WTC11 (cell line): Measurements from ENCODE around the gene IL7R. TPM values are rescaled to one million over a fixed set of nuclear protein-coding genes. Genes with fewer than 3 reads are reported as not detected.

ENCODE experiments used
- ATAC-seq: fragments of 200-7000 bp; cut with Tn5 transposase; 2 replicates; pipeline ENCODE4 v1.10.0; 2021; ENCODE audit warnings: mild to moderate bottlenecking, moderate library complexity
- CTCF ChIA-PET: fragments of 300-600 bp; sonication (Branson Sonifier 250); formaldehyde crosslinking; loops from one replicate; lab custom pipeline; 2021; ENCODE audit warnings: antibody characterized with exemption; lab: Charles Lee
- POLR2A ChIA-PET: fragments of 350-600 bp; sonication (Branson Sonifier 250); formaldehyde crosslinking; loops from one replicate; lab custom pipeline; 2021; ENCODE audit warnings: antibody characterized with exemption; lab: Charles Lee
- DNase-seq: peaks from one replicate; pipeline ENCODE4 v3.0.0; 2021; ENCODE audit warnings: low spot score
- H3K27ac Mint-ChIP-seq: 2 replicates; pipeline ENCODE4 v1.8.0; 2021; ENCODE audit warnings: mixed read lengths
- H3K27me3 Mint-ChIP-seq: 2 replicates; pipeline ENCODE4 v1.8.0; 2021; ENCODE audit warnings: low read depth, mild to moderate bottlenecking, moderate library complexity, mixed read lengths
- H3K36me3 Mint-ChIP-seq: 2 replicates; pipeline ENCODE4 v1.8.0; 2021; ENCODE audit warnings: mixed read lengths
- H3K4me1 Mint-ChIP-seq: 2 replicates; pipeline ENCODE4 v1.8.0; 2022; ENCODE audit warnings: mixed read lengths
- H3K4me3 Mint-ChIP-seq: 2 replicates; pipeline ENCODE4 v1.8.0; 2021; ENCODE audit warnings: mild to moderate bottlenecking, moderate library complexity, mixed read lengths
- H3K9me3 Mint-ChIP-seq: 2 replicates; pipeline ENCODE4 v1.8.0; 2021; ENCODE audit warnings: mixed read lengths
- ATF1 ChIP-seq: sonication (generic); formaldehyde crosslinking; IDR thresholded peaks from 2 replicates; pipeline ENCODE4 v1.8.1; 2023; ENCODE audit warnings: mild to moderate bottlenecking, moderate library complexity, missing genetic modification reagents
- CREB1 ChIP-seq: sonication (generic); formaldehyde crosslinking; IDR thresholded peaks from 2 replicates; pipeline ENCODE4 v1.8.0; 2023; ENCODE audit warnings: mild to moderate bottlenecking, missing genetic modification reagents
- CREM ChIP-seq: sonication (generic); formaldehyde crosslinking; IDR thresholded peaks from 2 replicates; pipeline ENCODE4 v1.8.1; 2022; ENCODE audit warnings: mild to moderate bottlenecking, missing genetic modification reagents, moderate library complexity
- CTCF ChIP-seq: fragments of 200-600 bp; IDR thresholded peaks from 2 replicates; pipeline ENCODE4 v1.8.0; 2022; ENCODE audit warnings: antibody characterized with exemption
- E2F1 ChIP-seq: sonication (generic); formaldehyde crosslinking; IDR thresholded peaks from 2 replicates; pipeline ENCODE4 v1.8.0; 2022; ENCODE audit warnings: mild to moderate bottlenecking, missing genetic modification reagents
- HMGXB4 ChIP-seq: sonication (generic); formaldehyde crosslinking; IDR thresholded peaks from 2 replicates; pipeline ENCODE4 v1.8.1; 2023; ENCODE audit warnings: mild to moderate bottlenecking, moderate library complexity, missing genetic modification reagents
- MAX ChIP-seq: sonication (generic); formaldehyde crosslinking; IDR thresholded peaks from 2 replicates; pipeline ENCODE4 v1.8.0; 2022; ENCODE audit warnings: mild to moderate bottlenecking, missing genetic modification reagents
- NR1H2 ChIP-seq: sonication (generic); formaldehyde crosslinking; IDR thresholded peaks from 2 replicates; pipeline ENCODE4 v1.9.0; 2021; ENCODE audit warnings: mild to moderate bottlenecking, moderate library complexity, missing genetic modification reagents
- NR3C1 ChIP-seq: sonication (generic); formaldehyde crosslinking; conservative IDR thresholded peaks from 2 replicates; pipeline ENCODE4 v1.8.1; 2023; ENCODE audit warnings: low read depth, mild to moderate bottlenecking, missing genetic modification reagents
- PRDM15 ChIP-seq: sonication (generic); formaldehyde crosslinking; IDR thresholded peaks from 2 replicates; pipeline ENCODE4 v1.8.0; 2022; ENCODE audit warnings: missing genetic modification reagents
- PREB ChIP-seq: sonication (generic); formaldehyde crosslinking; IDR thresholded peaks from 2 replicates; pipeline ENCODE4 v1.8.1; 2022; ENCODE audit warnings: mild to moderate bottlenecking, missing genetic modification reagents, moderate library complexity, borderline replicate concordance
- RELA ChIP-seq: sonication (generic); formaldehyde crosslinking; IDR thresholded peaks from 2 replicates; pipeline ENCODE4 v1.8.1; 2022; ENCODE audit warnings: missing genetic modification reagents, mild to moderate bottlenecking, borderline replicate concordance
- TEAD1 ChIP-seq: sonication (generic); formaldehyde crosslinking; IDR thresholded peaks from 2 replicates; pipeline ENCODE4 v1.8.0; 2022; ENCODE audit warnings: mild to moderate bottlenecking, missing genetic modification reagents
- ZBTB21 ChIP-seq: sonication (generic); formaldehyde crosslinking; IDR thresholded peaks from 2 replicates; pipeline ENCODE4 v1.8.1; 2023; ENCODE audit warnings: mild to moderate bottlenecking, missing genetic modification reagents, borderline replicate concordance
- ZMAT4 ChIP-seq: fragments of 250-450 bp; sonication (Bioruptor Pico); IDR thresholded peaks from 2 replicates; pipeline ENCODE4 v1.9.0; 2021; ENCODE audit warnings: mild to moderate bottlenecking
- ZNF219 ChIP-seq: sonication (generic); formaldehyde crosslinking; IDR thresholded peaks from 2 replicates; pipeline ENCODE4 v1.8.0; 2023; ENCODE audit warnings: missing genetic modification reagents, mild to moderate bottlenecking, borderline replicate concordance
- ZNF281 ChIP-seq: sonication (generic); formaldehyde crosslinking; IDR thresholded peaks from 2 replicates; pipeline ENCODE4 v1.8.0; 2023; ENCODE audit warnings: mild to moderate bottlenecking, missing genetic modification reagents
- ZNF512 ChIP-seq: sonication (generic); formaldehyde crosslinking; IDR thresholded peaks from 2 replicates; pipeline ENCODE4 v1.8.1; 2022; ENCODE audit warnings: missing genetic modification reagents, borderline replicate concordance
- total RNA-seq: library from RNA; stranded (reverse); gene quantifications from 3 replicates; pipeline ENCODE4 v1.2.3, GENCODE V29; 2021

The IL7R gene
- total RNA-seq, 1 experiment from 2014 or later = 0.57 TPM

- POLR2A ChIA-PET = no interaction called here
- TF ChIP-seq MAX (CRISPR knock-in tag) (no peak), ZNF512 (CRISPR knock-in tag) (no peak), RELA (CRISPR knock-in tag) (no peak), PRDM15 (CRISPR knock-in tag) (no peak), E2F1 (no peak), ZMAT4 (CRISPR knock-in tag) (no peak), ZBTB21 (CRISPR knock-in tag) (no peak)
- H3K36me3 Mint-ChIP-seq = no peaks in the 10 kb centered on the region
- ATAC-seq (no peak), DNase-seq (no peak)
- H3K27ac Mint-ChIP-seq = no peak overlapping the region
- no peaks in the 10 kb centered on the region for H3K9me3 Mint-ChIP-seq
- H3K27me3 Mint-ChIP-seq = no peaks in the 10 kb centered on the region; the same call in 1 of the 2 replicates
- H3K4me3 Mint-ChIP-seq = no peak overlapping the region
- CTCF ChIA-PET = no interaction called here
- H3K4me1 Mint-ChIP-seq = no peaks in the 10 kb centered on the region
These were observed 25.1 kb downstream of the IL7R start for GRCh38 chr5:35881758-35882157.

GRCh38 chr5:35884191-35884769 lies 27.6 kb downstream of the IL7R start:
- no peaks in the 10 kb centered on the region for H3K9me3 Mint-ChIP-seq
- ChIA-PET CTCF (no interaction called here), POLR2A (no interaction called here)
- no peak overlapping the region for H3K4me3 Mint-ChIP-seq
- no peaks in the 10 kb centered on the region for H3K4me1 Mint-ChIP-seq
- ATAC-seq (peak; percentile 44), DNase-seq (no peak)
- no peak overlapping the region for H3K27ac Mint-ChIP-seq
- H3K36me3 Mint-ChIP-seq = no peaks in the 10 kb centered on the region
- H3K27me3 Mint-ChIP-seq = no peaks in the 10 kb centered on the region; the same call in 1 of the 2 replicates
- TF ChIP-seq CREB1 (CRISPR knock-in tag) (no peak), PREB (CRISPR knock-in tag) (no peak), NR3C1 (CRISPR knock-in tag) (no peak), ZNF281 (CRISPR knock-in tag) (no peak), TEAD1 (CRISPR knock-in tag) (no peak), HMGXB4 (CRISPR knock-in tag) (no peak), CTCF (no peak), CREM (CRISPR knock-in tag) (no peak), ZNF219 (no peak), ATF1 (CRISPR knock-in tag) (no peak), NR1H2 (CRISPR knock-in tag) (no peak)
